Measurements from ENCODE around the gene SMPD4. TPM values are rescaled to one million over a fixed set of nuclear protein-coding genes. Genes with fewer than 3 reads are reported as not detected.

Gene SMPD4
- total RNA-seq, 4 donors from 2014 or later, result 34.1 to 50.6 (median 40.6) TPM

Small RNAs within 50 kb of the gene (small RNA-seq; reads per million reads assigned to genes)
- gene RNU6-1049P, result 0 reads per million in 4 donors

Other genes starting within 250 kb of the SMPD4 start
- gene RAB6C, start 201.9 kb downstream of the SMPD4 start, total RNA-seq, result not detected
- not detected for gene POTEF, start 52.4 kb downstream of the SMPD4 start, total RNA-seq
- gene CCDC74B, start 36.5 kb downstream of the SMPD4 start, total RNA-seq, result 1 to 10 TPM in 1 of 4 donors, under 1 TPM in 3; 0.31 to 4.4 (median 0.70) TPM
- 100 to 1,000 TPM in 3 of 4 donors, 10 to 100 TPM in 1; 97.4 to 180 (median 142) TPM for gene MZT2B, start 660 bp upstream of the SMPD4 start, total RNA-seq
- not detected for gene TUBA3E, start 16.8 kb upstream of the SMPD4 start, total RNA-seq
- gene IMP4, start 161.3 kb upstream of the SMPD4 start, total RNA-seq, result 100 to 1,000 TPM in 2 of 4 donors, 10 to 100 TPM in 2; 69.2 to 112 (median 91.2) TPM
- gene PTPN18, start 174.5 kb upstream of the SMPD4 start, total RNA-seq, result 10 to 100 TPM; 26.8 to 43.6 (median 35.5) TPM

All from esophagus squamous epithelium (tissue), 4 donors.